Neural progenitor cell (in vitro differentiated cells): ENCODE data around the gene CELSR1. TPM values are rescaled to one million over a fixed set of nuclear protein-coding genes. Genes with fewer than 3 reads are reported as not detected.

Source experiments
- DNase-seq: peaks from one replicate; pipeline ENCODE4 v3.0.0-alpha.2; 2016; ENCODE audit warnings: low spot score
- H2AFZ ChIP-seq: fragments of 200-600 bp; sonication (generic); replicated peaks from 2 replicates; pipeline ENCODE4 v1.6.1; 2016; ENCODE audit warnings: antibody characterized with exemption
- H3F3A ChIP-seq: fragments of 200-600 bp; sonication (generic); 2 replicates; pipeline ENCODE4 v1.6.1; 2016; ENCODE audit warnings: antibody characterized with exemption, low read depth
- H3K27ac ChIP-seq: fragments of 200-600 bp; sonication (generic); 2 replicates; pipeline ENCODE4 v1.5.1; 2016; ENCODE audit warnings: mild to moderate bottlenecking
- H3K27me3 ChIP-seq: fragments of 200-600 bp; sonication (generic); 2 replicates; pipeline ENCODE4 v1.6.1; 2016; ENCODE audit warnings: mild to moderate bottlenecking, moderate library complexity
- H3K36me3 ChIP-seq: fragments of 200-600 bp; sonication (generic); 2 replicates; pipeline ENCODE4 v1.5.1; 2016
- H3K4me1 ChIP-seq: fragments of 200-600 bp; sonication (generic); 2 replicates; pipeline ENCODE4 v1.6.1; 2016; ENCODE audit warnings: mixed run types
- H3K4me2 ChIP-seq: fragments of 200-600 bp; sonication (generic); 2 replicates; pipeline ENCODE4 v1.6.1; 2016
- H3K4me3 ChIP-seq: fragments of 200-600 bp; sonication (generic); 2 replicates; pipeline ENCODE4 v1.5.1; 2016
- H3K79me2 ChIP-seq: fragments of 200-600 bp; sonication (generic); 2 replicates; pipeline ENCODE4 v1.6.1; 2016; ENCODE audit warnings: low read depth
- H3K9ac ChIP-seq: fragments of 200-600 bp; sonication (generic); 2 replicates; pipeline ENCODE4 v1.6.1; 2016
- H3K9me3 ChIP-seq: fragments of 200-600 bp; sonication (generic); 2 replicates; pipeline ENCODE4 v1.5.1; 2016; ENCODE audit warnings: low read depth
- H4K20me1 ChIP-seq: fragments of 200-600 bp; sonication (generic); 2 replicates; pipeline ENCODE4 v1.6.1; 2016; ENCODE audit warnings: low read depth
- H3K27ac Mint-ChIP-seq: 3 replicates; pipeline ENCODE4 v1.8.0; 2021; ENCODE audit warnings: mixed read lengths
- H3K27me3 Mint-ChIP-seq: 2 replicates; pipeline ENCODE4 v1.8.0; 2022; ENCODE audit warnings: low read depth, mild to moderate bottlenecking, inconsistent platforms, moderate library complexity, mixed read lengths; ENCODE audit not compliant: insufficient read depth
- H3K36me3 Mint-ChIP-seq: 3 replicates; pipeline ENCODE4 v1.8.0; 2021; ENCODE audit warnings: mixed read lengths
- H3K4me1 Mint-ChIP-seq: 3 replicates; pipeline ENCODE4 v1.8.0; 2021; ENCODE audit warnings: mixed read lengths
- H3K4me3 Mint-ChIP-seq: 3 replicates; pipeline ENCODE4 v1.8.0; 2021; ENCODE audit warnings: mild to moderate bottlenecking, moderate library complexity, mixed read lengths
- H3K9me3 Mint-ChIP-seq: 3 replicates; pipeline ENCODE4 v1.8.0; 2020; ENCODE audit warnings: mixed read lengths
- CTCF ChIP-seq: fragments of 200-600 bp; sonication (generic); IDR thresholded peaks from 2 replicates; pipeline ENCODE4 v1.5.1; 2017; ENCODE audit warnings: antibody characterized with exemption, mild to moderate bottlenecking
- EZH2 ChIP-seq: fragments of 200-600 bp; sonication (generic); IDR thresholded peaks from 2 replicates; pipeline ENCODE4 v1.6.1; 2017; ENCODE audit warnings: antibody characterized with exemption, mild to moderate bottlenecking, moderate library complexity
- EZH2phosphoT487 ChIP-seq: fragments of 200-600 bp; sonication (generic); IDR thresholded peaks from 2 replicates; pipeline ENCODE4 v1.6.1; 2017; ENCODE audit warnings: antibody characterized with exemption
- total RNA-seq: library from RNA; depleted of rRNA; stranded (reverse); fragments of >200 nt; gene quantifications from 2 replicates; pipeline ENCODE4 v1.2.3, GENCODE V29; 2015; ENCODE audit warnings: low replicate concordance

The CELSR1 gene
- total RNA-seq, 1 donor from 2014 or later, result 12.3 TPM

GRCh38 chr22:46374663-46375474, 162.6 kb downstream of the CELSR1 start:
- peaks cover 43% of the 10 kb centered on the region for H3K4me1 Mint-ChIP-seq
- Histone ChIP-seq H3K4me3 (no peak overlapping the region), H3K4me2 (no peak overlapping the region), H3K27me3 (peaks cover 19% of the 10 kb centered on the region), H3K36me3 (peaks cover 6% of the 10 kb centered on the region), H3K79me2 (no peaks in the 10 kb centered on the region), H4K20me1 (peaks cover 31% of the 10 kb centered on the region), H2AFZ (no peak overlapping the region), H3K4me1 (peaks cover 28% of the 10 kb centered on the region), H3K27ac (no peak overlapping the region), H3K9ac (no peak overlapping the region), H3F3A (peaks cover 29% of the 10 kb centered on the region), H3K9me3 (peaks cover 5% of the 10 kb centered on the region)
- H3K27me3 Mint-ChIP-seq, result peaks cover 13% of the 10 kb centered on the region
- no peak overlapping the region for H3K27ac Mint-ChIP-seq
- H3K9me3 Mint-ChIP-seq, result peaks cover 22% of the 10 kb centered on the region
- TF ChIP-seq EZH2 (no peak), CTCF (no peak), EZH2phosphoT487 (no peak)
- no peak for DNase-seq
- H3K36me3 Mint-ChIP-seq, result peaks cover 40% of the 10 kb centered on the region
- no peak overlapping the region for H3K4me3 Mint-ChIP-seq

DNA sequence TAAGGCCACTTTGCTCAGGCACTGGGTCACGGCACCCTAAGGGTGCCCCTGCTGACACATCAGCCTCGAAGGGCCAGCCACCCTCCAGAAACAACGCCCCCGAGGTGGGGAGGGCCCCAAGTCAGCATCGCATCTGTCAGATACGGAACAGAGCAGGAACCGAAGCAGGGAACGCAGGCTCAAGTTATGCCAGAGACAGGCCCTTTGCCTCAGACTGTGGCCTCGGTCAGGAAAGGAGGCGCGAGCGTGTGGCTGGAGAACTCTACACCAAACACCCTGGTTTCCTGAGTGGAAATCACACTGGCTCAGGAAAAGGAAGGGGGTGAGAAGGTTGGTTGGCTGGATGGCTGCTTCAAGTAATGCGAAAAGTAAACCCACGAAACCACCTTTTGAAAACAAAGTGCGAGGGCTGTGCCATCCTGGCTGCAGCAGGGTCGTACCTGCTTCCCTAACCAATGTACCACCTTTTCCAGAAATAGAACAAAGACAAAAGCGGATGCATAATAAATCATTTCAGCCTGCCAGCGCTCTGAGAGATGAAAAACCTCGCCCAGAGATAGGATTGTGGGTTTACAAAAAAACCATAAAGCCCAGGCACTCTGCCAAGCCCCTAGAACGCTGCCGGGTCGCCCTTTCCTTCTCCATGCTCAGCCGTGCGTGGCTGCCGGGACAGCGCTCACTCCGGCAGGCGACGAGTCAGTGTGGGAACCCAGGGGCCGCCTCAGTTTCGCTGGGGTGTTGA, 163.3 kb downstream of the CELSR1 start:
- H3F3A ChIP-seq, result peaks cover 26% of the 10 kb centered on the region
- H3K4me2 ChIP-seq, result no peak overlapping the region
- peaks cover 11% of the 10 kb centered on the region for H3K27me3 ChIP-seq
- no peak overlapping the region for H3K4me3 ChIP-seq
- no peak overlapping the region for H3K27ac ChIP-seq
- no peak overlapping the region for H3K4me3 Mint-ChIP-seq
- no peak overlapping the region for H3K9ac ChIP-seq
- H3K27me3 Mint-ChIP-seq, result peaks cover 11% of the 10 kb centered on the region
- H3K4me1 Mint-ChIP-seq, result peaks cover 35% of the 10 kb centered on the region
- no peak overlapping the region for H2AFZ ChIP-seq
- no peak for DNase-seq
- TF ChIP-seq EZH2 (no peak), CTCF (no peak), EZH2phosphoT487 (no peak)
- peaks cover 38% of the 10 kb centered on the region for H3K36me3 Mint-ChIP-seq
- H3K4me1 ChIP-seq, result peaks cover 22% of the 10 kb centered on the region
- H3K27ac Mint-ChIP-seq, result no peak overlapping the region
- H3K9me3 Mint-ChIP-seq, result peaks cover 22% of the 10 kb centered on the region
- H3K79me2 ChIP-seq, result no peaks in the 10 kb centered on the region
- peaks cover 6% of the 10 kb centered on the region for H3K36me3 ChIP-seq
- H3K9me3 ChIP-seq, result peaks cover 5% of the 10 kb centered on the region
- peaks cover 23% of the 10 kb centered on the region for H4K20me1 ChIP-seq

GRCh38 chr22:46373159-46373558, 164.3 kb downstream of the CELSR1 start:
- H3K79me2 ChIP-seq, result no peaks in the 10 kb centered on the region
- Mint-ChIP-seq H3K36me3 (peaks cover 38% of the 10 kb centered on the region), H3K4me1 (peaks cover 26% of the 10 kb centered on the region), H3K27me3 (peaks cover 9% of the 10 kb centered on the region), H3K27ac (peak overlapping the region; percentile 14), H3K9me3 (peaks cover 22% of the 10 kb centered on the region), H3K4me3 (no peak overlapping the region)
- peaks cover 4% of the 10 kb centered on the region for H3K27me3 ChIP-seq
- no peak for TF ChIP-seq CTCF
- no peak for TF ChIP-seq EZH2
- no peak for TF ChIP-seq EZH2phosphoT487
- no peak overlapping the region for H2AFZ ChIP-seq
- peaks cover 17% of the 10 kb centered on the region for H3F3A ChIP-seq
- DNase-seq, result no peak
- no peak overlapping the region for H3K4me2 ChIP-seq
- H3K4me3 ChIP-seq, result no peak overlapping the region
- peaks cover 5% of the 10 kb centered on the region for H3K9me3 ChIP-seq
- peaks cover 6% of the 10 kb centered on the region for H3K36me3 ChIP-seq
- H4K20me1 ChIP-seq, result peaks cover 14% of the 10 kb centered on the region
- H3K9ac ChIP-seq, result no peak overlapping the region
- no peak overlapping the region for H3K27ac ChIP-seq
- H3K4me1 ChIP-seq, result peaks cover 13% of the 10 kb centered on the region
